Measurements from ENCODE around the gene SUGCT.

DNA sequence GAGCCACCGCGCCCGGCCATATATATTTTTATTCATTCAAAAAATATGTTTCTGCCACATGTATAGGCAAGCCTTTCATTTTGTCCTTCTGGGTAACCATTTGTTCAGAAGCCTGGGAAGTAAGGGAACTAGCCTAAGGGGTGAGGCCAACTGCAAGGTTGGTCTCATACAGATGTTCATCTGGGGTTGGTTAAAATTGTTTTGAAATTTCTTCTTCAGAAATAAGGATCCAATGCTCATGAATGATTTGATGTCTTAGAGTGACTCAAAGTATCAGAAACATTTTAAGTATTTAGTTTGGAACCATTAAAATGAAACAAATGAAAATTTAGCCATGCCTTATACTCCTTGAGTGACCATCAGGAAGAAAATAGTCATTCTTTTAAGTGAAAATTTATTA lies 397.2 kb downstream of the SUGCT start:
- no peak for TF ChIP-seq CTCF (conservative IDR thresholded peaks at IDR 0.05)
- TF ChIP-seq ZFX (IDR thresholded peaks at IDR 0.05): no peak

All from C4-2B (cell line).